ENCODE results near the gene GPR55. TPM values are rescaled to one million over a fixed set of nuclear protein-coding genes. Genes with fewer than 3 reads are reported as not detected.
"Not testable (repeated sequence)": the region's sequence is repeated elsewhere in the genome, so short reads cannot be mapped to it uniquely, and the experiment has no call there.

The GPR55 gene
- total and polyA plus RNA-seq, 3 donors from 2014 or later: 10.9 to 14.7 (median 12.3) TPM

- Histone ChIP-seq H3K4me3 (no peak overlapping the region), H3K4me1 (no peaks in the 10 kb centered on the region), H3K9me3 (no peaks in the 10 kb centered on the region), H3K27me3 (no peaks in the 10 kb centered on the region), H3K27ac (no peak overlapping the region), H3K36me3 (ENCODE audit: low read depth, missing control alignments) (no peaks in the 10 kb centered on the region)
- DNase-seq: no peak
- TF ChIP-seq POLR2A (IDR thresholded peaks at IDR 0.05) (no peak), CTCF (IDR thresholded peaks at IDR 0.05) (no peak)
- intact Hi-C loops (cut with DNase I; ENCODE audit: low total_unique reads): no loop called here
- WGBS, 2 donors: 94 to 97% methylated on average over 7 of the region's 7 CpGs
Measured at GRCh38 chr2:230939066-230939591, 14.1 kb upstream of the GPR55 start.

GRCh38 chr2:230938516-230939065 is 13.5 kb upstream of the GPR55 start:
- 91 to 94% methylated on average over 9 to 12 of the region's 12 CpGs for WGBS, 2 donors
- TF ChIP-seq POLR2A (IDR thresholded peaks at IDR 0.05) (no peak), CTCF (IDR thresholded peaks at IDR 0.05) (no peak)
- Histone ChIP-seq H3K9me3 (no peaks in the 10 kb centered on the region), H3K4me3 (no peak overlapping the region), H3K36me3 (ENCODE audit: low read depth, missing control alignments) (no peaks in the 10 kb centered on the region), H3K27ac (no peak overlapping the region), H3K4me1 (no peaks in the 10 kb centered on the region), H3K27me3 (no peaks in the 10 kb centered on the region)
- intact Hi-C loops (cut with DNase I; ENCODE audit: low total_unique reads): no loop called here
- no peak for DNase-seq

GRCh38 chr2:230938098-230938497 is 13.1 kb upstream of the GPR55 start:
- WGBS, 2 donors: 92% methylated on average over 3 of the region's 3 CpGs
- intact Hi-C loops (cut with DNase I; ENCODE audit: low total_unique reads): no loop called here
- no peak for DNase-seq

GRCh38 chr2:230937362-230937761 is 12.3 kb upstream of the GPR55 start:
- intact Hi-C loops (cut with DNase I; ENCODE audit: low total_unique reads): no loop called here
- DNase-seq: no peak
- Histone ChIP-seq H3K27ac (no peak overlapping the region), H3K27me3 (no peaks in the 10 kb centered on the region), H3K4me1 (peaks cover 8% of the 10 kb centered on the region), H3K36me3 (ENCODE audit: low read depth, missing control alignments) (no peaks in the 10 kb centered on the region), H3K4me3 (no peak overlapping the region), H3K9me3 (no peaks in the 10 kb centered on the region)
- TF ChIP-seq CTCF (IDR thresholded peaks at IDR 0.05) (no peak), POLR2A (IDR thresholded peaks at IDR 0.05) (no peak)
- WGBS, 2 donors: 96 to 97% methylated on average over 4 of the region's 4 CpGs

More at GRCh38 chr2:230938098-230938497, 13.1 kb upstream of the GPR55 start:
- Histone ChIP-seq H3K4me3 (no peak overlapping the region), H3K4me1 (peaks cover under 1% of the 10 kb centered on the region), H3K36me3 (ENCODE audit: low read depth, missing control alignments) (no peaks in the 10 kb centered on the region), H3K9me3 (no peaks in the 10 kb centered on the region), H3K27me3 (no peaks in the 10 kb centered on the region), H3K27ac (no peak overlapping the region)
- TF ChIP-seq CTCF (IDR thresholded peaks at IDR 0.05) (no peak), POLR2A (IDR thresholded peaks at IDR 0.05) (no peak)

GRCh38 chr2:230936243-230936642 is 11.2 kb upstream of the GPR55 start:
- H3K27me3 ChIP-seq; H3K4me1 ChIP-seq; H3K9me3 ChIP-seq; intact Hi-C loops (cut with DNase I; ENCODE audit: low total_unique reads); DNase-seq; H3K4me3 ChIP-seq; H3K36me3 ChIP-seq (ENCODE audit: low read depth, missing control alignments); H3K27ac ChIP-seq: not testable (repeated sequence)
- 88 to 96% methylated on average over 6 of the region's 6 CpGs for WGBS, 2 donors
